Measurements from ENCODE around the gene KRR1.
"Not testable (repeated sequence)": the region's sequence is repeated elsewhere in the genome, so short reads cannot be mapped to it uniquely, and the experiment has no call there.

KRR1 gene

DNA sequence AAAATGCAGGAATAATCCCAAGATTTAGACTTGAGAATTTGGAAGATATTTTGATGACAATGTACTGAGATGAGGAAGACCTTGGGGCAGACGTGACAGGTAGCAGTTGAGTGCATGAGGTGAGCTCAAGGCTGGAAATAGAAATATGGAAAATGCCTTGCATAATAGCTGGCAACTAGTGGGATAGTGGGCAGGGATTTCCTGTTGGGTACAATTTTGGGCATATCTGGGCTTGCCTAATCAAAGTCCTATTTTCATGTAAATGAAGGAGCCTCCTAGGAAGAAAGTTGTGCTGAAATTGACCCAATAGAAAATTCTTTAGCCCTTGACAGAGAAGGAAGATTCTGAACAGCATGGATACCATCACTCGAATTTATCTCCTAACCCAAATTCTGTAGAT, 37.3 kb downstream of the KRR1 start:
- Mint-ChIP-seq H3K36me3 (ENCODE audit: low read depth) (no peaks in the 10 kb centered on the region), H3K4me3 (no peak overlapping the region), H3K27ac (no peak overlapping the region), H3K9me3 (no peaks in the 10 kb centered on the region), H3K4me1 (ENCODE audit: low read depth) (peaks cover 36% of the 10 kb centered on the region), H3K27me3 (no peaks in the 10 kb centered on the region)

DNA sequence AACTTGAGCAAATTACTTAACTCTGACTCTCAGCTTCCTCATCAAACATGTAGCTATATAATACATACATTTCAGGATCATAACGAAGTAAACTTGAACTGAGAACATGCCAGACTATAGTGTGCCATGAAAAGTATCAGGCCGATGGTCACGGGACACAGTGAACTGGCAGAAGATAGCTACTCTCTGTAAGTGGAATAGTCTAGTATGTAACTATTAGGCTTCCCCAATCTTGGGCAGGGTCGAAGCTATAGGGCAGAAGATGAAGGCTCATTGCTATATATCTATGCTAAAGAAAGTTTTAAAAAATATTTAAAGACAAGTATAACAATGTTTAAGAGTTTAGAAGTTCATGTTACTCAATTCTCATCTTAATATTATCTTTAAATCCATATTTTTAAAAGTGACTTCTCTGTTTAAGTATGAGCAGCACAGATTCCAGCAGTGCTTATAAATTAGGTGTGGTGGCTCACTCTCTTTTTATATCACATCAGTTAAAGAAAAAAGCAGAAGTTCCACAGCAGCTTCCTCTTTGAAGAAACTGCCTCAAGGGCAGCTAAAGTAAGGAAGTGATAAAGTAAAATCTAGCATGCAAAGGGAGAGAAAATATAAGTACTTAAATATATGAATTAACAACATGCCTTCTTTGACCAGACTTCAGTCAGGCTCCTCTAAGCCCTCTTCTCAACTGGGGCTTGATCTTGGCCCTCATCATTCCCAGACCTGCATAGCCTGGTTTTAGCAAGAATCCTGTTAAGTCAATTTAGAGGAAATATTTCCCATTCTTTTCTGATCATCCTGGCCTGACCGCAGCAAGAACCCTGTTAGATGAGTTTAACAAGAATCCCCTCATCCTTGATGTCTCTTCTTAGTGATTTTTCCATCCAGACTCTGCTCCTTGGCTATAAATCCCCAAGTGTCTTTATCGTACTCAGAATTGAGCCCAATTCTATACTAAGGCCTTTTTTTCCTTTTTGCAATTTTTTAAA, 39.2 kb downstream of the KRR1 start:
- H3K36me3 Mint-ChIP-seq (ENCODE audit: low read depth), result no peaks in the 10 kb centered on the region
- no peak overlapping the region for H3K27ac Mint-ChIP-seq
- H3K4me3 Mint-ChIP-seq, result no peak overlapping the region
- peaks cover 16% of the 10 kb centered on the region for H3K4me1 Mint-ChIP-seq (ENCODE audit: low read depth)
- H3K9me3 Mint-ChIP-seq, result no peaks in the 10 kb centered on the region
- H3K27me3 Mint-ChIP-seq, result no peaks in the 10 kb centered on the region

DNA sequence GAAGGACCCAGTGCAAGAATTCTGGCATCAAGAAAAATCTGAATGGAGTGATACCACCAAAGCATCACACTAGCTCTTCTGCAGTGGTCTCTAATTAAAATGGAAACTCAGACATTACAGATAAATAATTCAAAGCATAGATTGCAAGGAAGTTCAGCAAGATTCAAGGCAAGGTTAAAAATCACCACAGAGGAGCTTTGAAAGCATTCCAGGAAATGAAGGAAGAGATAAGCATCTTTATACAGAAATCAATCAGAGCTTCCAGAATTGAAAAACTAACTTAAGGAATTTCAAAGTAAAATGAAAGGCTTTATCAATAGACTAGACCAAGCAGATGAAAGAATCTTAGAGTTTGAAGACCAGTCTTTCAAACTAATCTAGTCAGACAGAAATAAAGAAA, 51.2 kb downstream of the KRR1 start:
- H3K27ac Mint-ChIP-seq, result no peak overlapping the region
- no peaks in the 10 kb centered on the region for H3K36me3 Mint-ChIP-seq (ENCODE audit: low read depth)
- peaks cover 20% of the 10 kb centered on the region for H3K4me1 Mint-ChIP-seq (ENCODE audit: low read depth)
- H3K27me3 Mint-ChIP-seq, result no peaks in the 10 kb centered on the region
- H3K9me3 Mint-ChIP-seq, result peaks cover 6% of the 10 kb centered on the region
- H3K4me3 Mint-ChIP-seq, result no peak overlapping the region

DNA sequence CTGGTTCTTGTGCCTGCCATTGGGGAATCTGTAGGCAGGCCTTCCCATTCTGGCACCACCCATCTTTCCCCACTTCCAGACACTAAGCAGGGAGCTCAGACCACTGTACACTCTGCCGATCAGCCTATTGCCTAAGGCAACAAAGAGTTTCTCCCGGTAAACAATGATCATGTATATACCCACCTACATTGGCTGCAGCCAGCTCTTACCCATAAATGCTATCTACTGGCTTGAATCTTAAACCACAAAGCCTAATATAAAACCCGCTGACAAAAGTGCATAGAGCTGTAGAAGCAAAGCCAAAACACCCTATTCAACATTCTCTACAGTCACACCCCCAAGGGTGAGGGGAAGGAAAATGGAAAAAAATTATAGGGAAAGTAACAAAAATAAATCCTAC, 51.7 kb downstream of the KRR1 start:
- H3K27me3 Mint-ChIP-seq, result no peaks in the 10 kb centered on the region
- peaks cover 20% of the 10 kb centered on the region for H3K4me1 Mint-ChIP-seq (ENCODE audit: low read depth)
- H3K4me3 Mint-ChIP-seq, result no peak overlapping the region
- peaks cover 6% of the 10 kb centered on the region for H3K9me3 Mint-ChIP-seq
- H3K36me3 Mint-ChIP-seq (ENCODE audit: low read depth), result no peaks in the 10 kb centered on the region
- no peak overlapping the region for H3K27ac Mint-ChIP-seq

DNA sequence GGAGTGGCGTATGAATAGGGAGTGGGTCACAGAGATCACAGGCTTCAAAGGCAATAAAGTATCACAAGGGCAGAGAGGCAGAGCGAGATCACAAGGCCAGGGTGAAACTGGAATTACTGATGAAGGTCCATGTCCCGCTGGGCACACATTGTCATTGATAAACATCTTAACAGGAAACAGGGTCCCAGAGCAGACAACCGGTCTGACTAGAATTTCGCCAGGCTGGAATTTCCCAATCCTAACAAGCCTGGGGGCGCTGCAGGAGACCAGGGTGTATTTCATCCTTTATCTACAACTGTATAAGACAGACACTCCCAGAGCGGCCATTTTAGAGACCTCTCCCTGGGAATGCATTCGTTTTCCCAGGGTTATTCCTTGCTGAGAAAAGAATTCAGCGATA, 53.5 kb downstream of the KRR1 start:
- H3K9me3 Mint-ChIP-seq; H3K27me3 Mint-ChIP-seq; H3K27ac Mint-ChIP-seq; H3K4me3 Mint-ChIP-seq; H3K36me3 Mint-ChIP-seq (ENCODE audit: low read depth): not testable (repeated sequence)
- H3K4me1 Mint-ChIP-seq (ENCODE audit: low read depth), result peaks cover 20% of the 10 kb centered on the region

DNA sequence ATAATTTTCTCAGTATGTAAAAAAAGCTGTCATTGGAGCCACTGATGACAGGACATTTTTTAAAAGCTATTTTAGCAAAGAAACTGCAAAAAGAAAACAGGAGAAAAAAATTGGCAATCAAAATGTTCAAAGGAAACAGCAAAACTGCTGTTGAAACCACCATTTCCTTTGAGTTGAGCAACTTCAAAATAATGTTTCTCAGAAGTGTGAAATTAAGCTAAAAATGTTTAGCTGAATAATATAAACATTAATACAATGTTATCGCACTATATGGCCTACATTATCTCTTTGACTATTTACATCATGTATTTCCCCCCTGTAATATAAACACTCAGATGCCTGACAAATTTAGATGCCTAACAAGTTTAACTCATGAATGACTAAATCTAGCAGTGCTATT, 54.2 kb downstream of the KRR1 start:
- H3K4me1 Mint-ChIP-seq (ENCODE audit: low read depth), result peaks cover 20% of the 10 kb centered on the region
- no peak overlapping the region for H3K27ac Mint-ChIP-seq
- peaks cover 6% of the 10 kb centered on the region for H3K9me3 Mint-ChIP-seq
- H3K27me3 Mint-ChIP-seq, result no peaks in the 10 kb centered on the region
- H3K36me3 Mint-ChIP-seq (ENCODE audit: low read depth), result no peaks in the 10 kb centered on the region
- H3K4me3 Mint-ChIP-seq, result no peak overlapping the region

DNA sequence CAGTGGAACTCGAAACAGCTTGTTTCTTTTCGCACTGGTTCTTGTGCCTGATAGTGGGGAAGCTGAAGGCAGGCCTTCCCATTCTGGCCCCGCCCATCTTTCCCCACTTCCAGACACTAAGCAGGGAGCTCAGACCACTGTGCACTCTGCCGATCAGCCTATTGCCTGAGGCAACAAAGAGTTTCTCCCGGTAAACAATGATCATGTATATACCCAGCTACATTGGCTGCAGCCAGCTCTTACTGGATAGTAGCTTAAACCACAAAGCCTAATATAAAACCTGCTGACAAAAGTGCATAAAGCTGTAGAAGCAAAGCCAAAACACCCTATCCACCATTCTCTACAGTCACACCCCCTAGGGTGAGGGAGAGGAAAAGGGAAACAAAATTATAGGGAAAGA, 55.6 kb downstream of the KRR1 start:
- no peak overlapping the region for H3K27ac Mint-ChIP-seq
- no peaks in the 10 kb centered on the region for H3K36me3 Mint-ChIP-seq (ENCODE audit: low read depth)
- peaks cover 20% of the 10 kb centered on the region for H3K4me1 Mint-ChIP-seq (ENCODE audit: low read depth)

GRCh38 chr12:75452675-75453330, 58.6 kb downstream of the KRR1 start:
- Mint-ChIP-seq H3K36me3 (ENCODE audit: low read depth) (no peaks in the 10 kb centered on the region), H3K27ac (no peak overlapping the region), H3K4me3 (no peak overlapping the region), H3K27me3 (no peaks in the 10 kb centered on the region), H3K4me1 (ENCODE audit: low read depth) (peaks cover 12% of the 10 kb centered on the region), H3K9me3 (peaks cover 5% of the 10 kb centered on the region)

More for the DNA sequence above, 55.6 kb downstream of the KRR1 start:
- Mint-ChIP-seq H3K27me3 (no peaks in the 10 kb centered on the region), H3K4me3 (no peak overlapping the region), H3K9me3 (peaks cover 6% of the 10 kb centered on the region)

- Mint-ChIP-seq H3K27me3 (peaks cover 10% of the 10 kb centered on the region), H3K36me3 (ENCODE audit: low read depth) (no peaks in the 10 kb centered on the region), H3K4me1 (ENCODE audit: low read depth) (no peaks in the 10 kb centered on the region), H3K9me3 (no peaks in the 10 kb centered on the region), H3K27ac (no peak overlapping the region), H3K4me3 (no peak overlapping the region)
Measured at GRCh38 chr12:75447691-75448393, 63.6 kb downstream of the KRR1 start.

- H3K27me3 Mint-ChIP-seq, result peaks cover 10% of the 10 kb centered on the region
Measured at GRCh38 chr12:75446857-75447256, 64.6 kb downstream of the KRR1 start.

DNA sequence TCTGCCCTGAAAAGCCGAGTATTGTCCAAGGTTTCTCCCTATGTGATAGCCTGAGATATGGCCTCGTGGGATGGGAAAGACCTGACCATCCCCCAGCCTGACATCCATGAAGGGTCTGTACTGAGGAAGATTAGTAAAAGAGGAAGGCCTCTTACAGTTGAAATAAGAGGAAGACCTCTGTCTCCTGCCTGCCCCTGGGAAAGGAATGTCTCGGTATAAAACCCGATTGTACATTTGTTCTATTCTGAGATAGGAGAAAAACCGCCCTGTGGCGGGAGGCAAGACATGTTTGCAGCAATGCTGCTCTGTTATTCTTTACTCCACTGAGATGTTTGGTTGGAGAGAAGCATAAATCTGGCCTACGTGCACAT, 66.3 kb downstream of the KRR1 start:
- not testable (repeated sequence) for H3K27ac Mint-ChIP-seq; H3K9me3 Mint-ChIP-seq; H3K4me1 Mint-ChIP-seq (ENCODE audit: low read depth); H3K36me3 Mint-ChIP-seq (ENCODE audit: low read depth); H3K4me3 Mint-ChIP-seq
- H3K27me3 Mint-ChIP-seq, result peaks cover 10% of the 10 kb centered on the region

More at GRCh38 chr12:75446857-75447256, 64.6 kb downstream of the KRR1 start:
- H3K4me3 Mint-ChIP-seq, result no peak overlapping the region
- H3K4me1 Mint-ChIP-seq (ENCODE audit: low read depth), result no peaks in the 10 kb centered on the region
- no peaks in the 10 kb centered on the region for H3K9me3 Mint-ChIP-seq
- no peak overlapping the region for H3K27ac Mint-ChIP-seq
- no peaks in the 10 kb centered on the region for H3K36me3 Mint-ChIP-seq (ENCODE audit: low read depth)

- peaks cover 4% of the 10 kb centered on the region for H3K4me1 Mint-ChIP-seq (ENCODE audit: low read depth)
- H3K27me3 Mint-ChIP-seq, result peaks cover 10% of the 10 kb centered on the region
- no peaks in the 10 kb centered on the region for H3K9me3 Mint-ChIP-seq
- no peaks in the 10 kb centered on the region for H3K36me3 Mint-ChIP-seq (ENCODE audit: low read depth)
- no peak overlapping the region for H3K4me3 Mint-ChIP-seq
- no peak overlapping the region for H3K27ac Mint-ChIP-seq
Measured at GRCh38 chr12:75444429-75445136, 66.8 kb downstream of the KRR1 start.

DNA sequence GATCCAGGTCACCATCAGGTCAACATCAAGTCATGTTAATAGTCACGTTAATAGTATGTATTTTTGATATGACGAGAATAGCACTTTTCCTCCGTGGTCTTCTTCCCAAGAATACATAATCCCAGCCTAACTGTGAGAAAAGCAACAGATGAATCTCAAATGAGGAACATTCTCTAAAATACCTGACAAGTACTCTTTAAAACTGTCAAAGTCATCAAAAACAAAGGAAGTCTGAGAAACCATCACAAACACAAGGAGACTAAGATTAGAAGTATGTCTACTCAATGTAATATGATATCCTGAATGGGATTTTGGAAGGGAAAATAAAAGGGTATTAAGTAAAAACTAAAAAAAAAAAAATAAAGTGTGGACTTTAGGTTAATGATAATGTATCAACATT, 67.7 kb downstream of the KRR1 start:
- H3K9me3 Mint-ChIP-seq, result no peaks in the 10 kb centered on the region
- no peak overlapping the region for H3K4me3 Mint-ChIP-seq
- no peaks in the 10 kb centered on the region for H3K36me3 Mint-ChIP-seq (ENCODE audit: low read depth)

DNA sequence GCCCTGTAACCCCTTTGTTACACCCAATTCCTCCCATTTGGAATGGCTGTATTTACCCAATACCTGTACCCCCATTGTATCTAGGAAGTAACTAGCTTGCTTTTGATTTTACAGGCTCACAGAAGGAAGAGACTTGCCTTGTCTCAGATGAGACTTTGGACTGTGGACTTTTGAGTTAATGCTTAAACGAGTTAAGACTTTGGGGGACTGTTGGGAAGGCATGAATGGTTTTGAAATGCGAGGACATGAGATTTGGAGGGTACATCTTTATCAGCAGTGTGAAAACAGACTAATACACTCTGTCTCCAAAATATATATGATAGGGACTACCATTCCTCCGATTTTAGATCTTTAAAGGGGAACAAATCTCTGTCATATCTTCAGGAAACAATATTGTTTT, 69.0 kb downstream of the KRR1 start:
- not testable (repeated sequence) for H3K4me1 Mint-ChIP-seq (ENCODE audit: low read depth); H3K27ac Mint-ChIP-seq; H3K9me3 Mint-ChIP-seq; H3K36me3 Mint-ChIP-seq (ENCODE audit: low read depth); H3K4me3 Mint-ChIP-seq
- peaks cover 10% of the 10 kb centered on the region for H3K27me3 Mint-ChIP-seq

More for the DNA sequence above, 67.7 kb downstream of the KRR1 start:
- Mint-ChIP-seq H3K27me3 (peaks cover 10% of the 10 kb centered on the region), H3K4me1 (ENCODE audit: low read depth) (peaks cover 4% of the 10 kb centered on the region), H3K27ac (no peak overlapping the region)
